Stimulated activated CD4-positive, alpha-beta T cell treated with anti-CD3 and anti-CD28 coated beads, Interleukin-4, amount 100 ng/mL, for 1 hour (primary cell): Measurements from ENCODE around the gene CT47C1.
A peak's percentile ranks its signal among the peaks of the same experiment; 100 is the strongest.

ENCODE experiments used
- DNase-seq: peaks from one replicate; pipeline ENCODE4 v3.0.0-alpha.2; 2020

Gene CT47C1

DNA sequence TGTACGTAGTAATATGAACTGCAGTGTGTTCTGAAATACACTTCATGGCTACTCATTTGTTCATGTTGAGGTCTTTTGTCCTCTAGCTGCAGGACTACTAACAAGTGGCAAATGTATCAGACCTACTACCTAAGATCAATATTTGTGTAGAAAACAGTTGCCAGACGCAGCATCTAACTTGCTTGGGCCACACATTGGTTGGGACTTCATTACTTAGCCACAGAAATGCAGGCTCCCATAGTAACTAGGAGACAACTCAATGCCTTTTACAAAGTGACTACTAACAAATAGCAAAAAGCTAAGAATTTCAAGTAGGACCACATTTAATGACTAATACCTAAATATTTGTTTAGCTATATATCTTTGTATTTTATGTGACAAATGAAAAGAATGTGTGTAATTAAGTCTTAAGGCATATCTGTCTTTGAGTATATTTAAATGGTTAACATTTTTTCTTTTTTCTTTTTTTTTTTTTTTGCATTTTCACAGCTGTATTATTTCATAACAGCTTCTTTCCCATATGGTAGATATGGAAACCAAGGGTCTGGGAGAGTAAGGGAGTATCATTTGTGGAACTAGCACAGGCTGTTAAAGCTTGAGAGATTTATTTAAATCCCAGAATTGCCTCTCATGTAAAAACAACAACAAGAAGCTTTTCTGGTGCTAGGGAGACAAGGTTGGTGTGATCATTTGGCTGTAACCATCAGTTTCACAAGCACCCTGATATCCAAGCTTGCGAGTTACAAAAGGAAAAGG is 2.7 kb downstream of the CT47C1 start:
- DNase-seq = no peak

DNA sequence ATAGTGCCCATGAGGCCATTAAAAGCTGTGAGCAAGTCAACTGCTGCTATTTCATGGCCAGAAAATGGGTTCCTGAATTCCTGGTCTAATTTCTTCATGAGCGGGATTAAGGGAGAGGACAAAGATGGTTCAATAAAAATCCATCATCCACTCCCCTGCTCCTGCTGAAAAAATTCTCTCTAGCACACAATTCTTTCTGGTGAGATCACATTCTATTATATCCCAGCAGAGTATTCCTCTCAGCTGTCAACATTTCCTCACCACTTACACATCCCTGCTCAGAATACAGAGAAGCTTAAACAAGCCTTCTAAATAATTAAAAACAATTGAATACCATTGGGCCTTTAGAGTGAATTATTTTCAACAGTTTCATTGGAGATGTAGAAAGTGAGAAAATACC is 9.5 kb downstream of the CT47C1 start:
- DNase-seq = no peak

DNA sequence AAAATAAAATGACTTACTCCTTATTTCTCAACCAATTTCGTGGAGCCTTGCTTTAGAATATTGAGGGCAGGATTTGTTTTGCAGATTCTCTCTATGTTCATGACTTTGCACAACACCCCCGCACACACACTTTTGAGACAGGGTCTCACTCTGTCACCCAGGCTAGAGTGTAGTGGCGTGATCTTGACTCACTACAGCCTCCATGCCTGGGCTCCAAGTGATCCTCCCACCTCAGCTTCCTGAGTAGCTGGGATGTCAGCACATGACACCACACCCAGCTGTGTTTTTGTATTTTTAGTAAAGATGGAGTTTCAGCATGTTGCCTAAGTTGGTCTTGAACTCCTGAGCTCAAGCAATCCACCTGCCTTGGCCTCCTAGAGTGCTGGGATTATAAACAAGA is 12.0 kb downstream of the CT47C1 start:
- no peak for DNase-seq

DNA sequence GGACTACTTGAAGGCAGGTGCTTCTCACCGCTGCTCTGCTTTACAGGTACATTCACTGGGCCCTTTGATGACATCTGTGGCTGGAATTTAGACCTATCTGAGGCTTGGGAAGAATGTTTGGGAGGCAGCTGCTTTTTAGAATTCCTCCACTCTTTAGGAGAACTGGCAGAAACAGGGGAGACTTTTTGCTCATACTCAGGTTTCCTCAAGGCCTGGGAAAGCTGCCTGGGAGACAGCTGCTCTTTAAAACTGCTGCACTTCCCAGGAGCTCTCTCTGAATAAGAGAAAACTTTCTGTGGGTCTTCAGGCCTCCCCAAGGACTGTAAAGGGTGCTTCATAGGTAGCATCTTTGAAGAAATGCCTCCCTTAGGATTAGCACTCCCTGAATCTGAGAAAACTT is 14.3 kb downstream of the CT47C1 start:
- no peak for DNase-seq

DNA sequence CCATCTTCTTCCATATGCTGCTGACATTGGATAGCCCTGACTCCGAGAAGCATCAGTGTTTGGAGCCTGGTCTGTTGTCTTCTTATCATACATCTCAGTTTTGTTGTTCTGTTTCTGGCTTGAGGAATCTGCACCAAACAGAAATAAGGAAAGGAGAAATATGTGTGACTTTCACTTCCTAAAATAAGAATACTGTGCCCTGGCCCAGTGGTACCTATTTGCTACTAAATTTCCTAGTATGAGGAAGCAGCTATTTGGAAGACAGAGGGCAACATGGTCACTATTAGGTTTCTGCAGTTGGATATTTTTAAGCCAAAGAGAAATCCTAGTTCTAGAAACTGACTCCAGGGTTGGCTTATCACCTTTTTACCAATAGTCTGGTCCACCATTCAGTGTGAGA is 16.8 kb downstream of the CT47C1 start:
- no peak for DNase-seq

DNA sequence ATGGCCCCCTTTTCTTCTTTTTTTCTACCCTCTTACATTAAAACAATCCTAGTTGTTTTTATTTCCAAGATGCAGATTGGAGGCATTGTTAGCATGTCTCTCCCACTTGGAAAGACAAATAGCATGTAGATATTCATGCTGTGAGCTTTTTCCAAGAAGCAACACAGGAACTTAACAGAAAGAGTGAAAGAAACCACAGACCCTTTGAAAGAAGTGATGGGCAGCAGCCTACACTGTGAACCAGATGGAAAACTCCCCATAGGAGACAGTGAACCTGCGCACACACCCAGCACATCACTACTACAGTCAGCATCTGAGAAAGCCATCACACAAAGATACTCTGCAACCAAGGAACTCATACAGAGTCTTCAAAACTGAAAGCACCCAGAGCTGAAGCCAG is 17.8 kb downstream of the CT47C1 start:
- no peak for DNase-seq

DNA sequence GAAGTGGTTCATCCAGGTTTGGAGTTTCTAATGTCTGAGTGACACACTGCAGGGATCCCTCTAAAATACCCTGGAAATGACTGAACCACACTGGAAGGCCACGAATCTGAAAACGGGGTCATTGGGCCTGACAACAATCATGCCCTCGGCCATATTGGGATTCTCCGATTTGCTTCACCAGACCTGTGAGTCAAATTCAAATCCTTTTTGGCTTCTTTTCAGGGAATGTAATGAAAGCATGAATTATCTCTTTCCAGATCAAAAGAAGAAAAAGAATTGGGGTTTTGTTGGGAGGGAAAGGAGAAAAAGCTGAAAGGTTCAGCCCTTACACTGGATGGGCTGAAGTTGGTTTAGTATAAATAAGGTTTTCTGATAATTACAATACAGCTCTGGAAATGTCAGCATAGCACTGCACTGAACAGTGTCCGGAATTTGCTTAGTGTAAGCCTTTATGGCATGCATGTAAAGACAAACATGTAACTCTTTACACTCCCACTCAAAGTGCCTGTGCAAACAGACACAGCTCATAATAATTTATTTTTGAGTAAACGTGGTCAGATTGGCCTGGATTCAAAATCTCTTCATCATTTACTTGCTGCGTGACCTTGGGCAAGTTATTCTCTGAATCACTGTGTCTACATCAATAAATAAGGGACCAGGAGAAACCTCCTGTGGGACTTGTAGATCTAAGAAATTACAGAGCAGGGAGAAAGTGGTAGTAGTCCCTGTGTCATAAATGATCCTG is 21.4 kb downstream of the CT47C1 start:
- no peak for DNase-seq

DNA sequence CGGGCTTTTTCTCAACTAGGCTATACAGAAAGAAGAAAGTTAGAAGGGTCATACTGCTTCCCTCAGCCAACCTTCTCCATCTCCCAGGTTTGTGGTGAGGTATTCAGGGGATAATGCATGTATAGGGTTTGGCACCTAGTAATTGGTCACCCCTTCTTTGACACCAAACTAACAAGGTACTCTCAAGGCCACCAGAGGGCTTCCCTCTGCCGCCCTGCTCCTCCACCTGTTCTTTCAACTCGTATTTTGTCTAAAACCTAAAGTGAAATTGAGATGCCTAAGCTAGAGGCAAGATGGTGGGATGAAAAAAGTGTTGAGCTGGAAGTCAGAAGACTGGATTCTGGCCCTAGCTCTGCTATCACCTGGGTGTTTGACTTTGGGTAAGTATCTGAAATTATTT is 22.0 kb downstream of the CT47C1 start:
- no peak for DNase-seq

DNA sequence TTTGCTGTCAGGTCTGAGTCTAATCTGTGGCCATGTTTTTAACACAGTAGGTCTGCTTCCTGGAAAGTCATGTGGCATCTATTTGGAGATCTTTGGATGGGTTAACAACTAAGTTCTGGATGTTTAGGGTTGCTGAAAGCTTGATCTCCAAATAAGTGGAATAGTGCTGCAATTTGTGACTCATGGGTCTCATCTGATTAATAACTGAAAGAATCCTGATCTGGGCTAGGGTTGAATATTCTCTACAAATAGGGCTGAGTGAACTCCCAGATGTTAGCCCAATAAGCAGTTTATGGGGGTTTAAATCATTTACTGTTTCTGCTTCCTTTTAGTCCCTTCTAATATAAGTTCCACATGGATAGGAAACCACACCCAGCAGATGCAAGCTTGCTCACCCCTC is 23.1 kb downstream of the CT47C1 start:
- DNase-seq = no peak

DNA sequence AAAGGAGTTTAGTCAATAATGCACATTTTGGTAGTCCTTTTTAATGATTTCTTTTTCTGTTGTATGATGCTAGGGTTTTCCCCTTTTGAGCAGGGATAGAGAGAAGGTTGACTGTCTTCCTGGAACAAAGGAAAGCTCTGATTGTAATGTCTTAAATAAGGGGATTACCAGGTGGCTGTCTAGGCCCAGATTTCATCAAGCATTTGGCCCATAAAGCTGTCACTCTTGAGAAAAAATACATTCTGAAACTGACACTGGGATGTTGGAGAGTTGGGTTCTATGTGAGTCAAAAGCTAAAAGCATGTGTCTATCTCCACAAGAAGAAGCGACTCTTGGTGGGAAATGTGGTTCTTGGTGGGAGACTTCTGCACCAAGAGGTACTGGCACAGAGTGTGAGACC is 28.4 kb downstream of the CT47C1 start:
- no peak for DNase-seq

DNA sequence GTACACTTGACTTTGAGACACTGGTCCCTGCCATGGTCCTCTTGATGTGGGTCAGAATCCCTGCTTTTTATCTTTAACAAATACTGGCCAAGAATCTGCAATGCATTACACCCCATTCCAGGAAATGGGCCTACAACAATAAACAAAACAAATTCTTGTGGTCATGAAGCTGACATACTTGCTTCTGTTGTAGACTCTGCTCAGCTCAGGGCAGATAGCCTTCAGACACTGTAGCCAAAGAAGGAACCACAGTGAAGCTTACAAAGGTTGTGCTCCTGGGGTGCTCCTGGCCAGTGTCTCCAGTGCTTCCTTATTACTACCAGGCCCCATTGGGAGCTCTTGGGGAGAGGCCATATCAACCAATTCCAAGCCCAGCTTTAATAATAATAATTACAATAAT is 33.0 kb downstream of the CT47C1 start:
- DNase-seq = no peak

DNA sequence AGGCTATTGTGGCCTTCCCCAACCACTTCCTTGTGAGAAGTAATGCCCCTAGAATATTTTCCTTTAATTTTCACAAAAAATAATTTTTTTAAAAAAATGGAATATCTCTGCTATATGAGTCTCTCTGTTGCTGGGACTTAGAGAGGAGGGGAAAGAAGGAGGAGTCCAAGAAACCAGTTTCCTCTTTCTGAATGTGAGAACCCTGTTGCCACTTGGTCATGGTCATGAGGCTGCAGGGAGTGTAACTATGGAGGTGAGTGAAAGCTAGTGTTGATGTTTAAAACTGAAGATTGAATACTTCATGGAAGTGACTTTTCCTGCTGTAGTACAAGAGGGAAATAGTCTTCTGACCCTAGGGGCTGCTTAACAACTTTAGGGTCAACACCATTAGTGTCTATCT is 34.4 kb downstream of the CT47C1 start:
- DNase-seq = no peak

DNA sequence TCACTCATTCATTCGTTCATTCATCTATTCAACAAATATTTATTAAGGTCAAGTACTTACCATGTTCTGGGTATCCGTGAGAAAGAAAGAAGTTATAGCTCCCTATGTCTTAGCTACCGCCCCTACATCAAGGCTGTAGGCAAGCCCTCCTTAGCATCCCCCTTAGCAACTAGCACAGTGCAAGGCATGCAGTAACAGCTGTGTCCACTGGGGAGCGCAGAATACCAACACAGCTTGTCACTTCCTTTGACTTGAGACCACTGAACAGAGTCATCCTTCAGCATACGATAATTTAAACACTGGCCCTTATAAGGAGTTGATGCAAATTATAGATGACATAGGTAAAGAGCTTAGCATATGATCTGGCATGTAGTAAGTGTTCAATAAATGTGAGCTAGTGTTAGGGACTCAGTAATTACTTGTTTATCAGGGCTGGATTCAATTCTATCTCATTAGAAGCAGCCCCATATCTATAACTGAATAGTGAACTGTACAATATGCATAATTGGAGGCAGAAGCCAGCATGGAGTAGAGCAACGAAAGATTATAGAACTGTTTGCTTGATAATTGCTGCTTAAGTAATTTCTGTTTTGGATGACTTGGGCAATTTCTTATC is 46.1 kb downstream of the CT47C1 start:
- peak; percentile 50 for DNase-seq

DNA sequence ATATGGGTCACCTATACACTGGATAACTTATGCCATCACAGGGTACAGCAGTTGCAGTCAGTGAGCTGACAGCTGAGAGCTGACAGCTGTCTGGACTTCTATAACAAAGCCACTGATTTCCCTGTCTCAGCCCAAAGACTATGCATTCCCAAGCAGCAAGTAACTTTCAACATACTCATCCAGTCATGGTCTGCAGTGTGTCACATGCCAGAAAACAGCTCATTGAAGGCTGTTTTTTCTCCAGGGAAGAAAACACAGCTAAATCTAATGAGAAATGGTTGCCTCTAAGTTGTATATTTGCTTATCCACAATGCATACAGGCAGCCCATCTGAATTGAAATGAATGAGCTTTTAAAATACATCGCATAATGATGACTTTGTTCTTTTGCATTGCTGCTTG is 48.5 kb downstream of the CT47C1 start:
- no peak for DNase-seq
